Parathyroid adenoma (tissue), 2 donors: ENCODE results near the gene CDYL2.

Experiments
- H2AFZ ChIP-seq: fragments of 300-600 bp; sonication (generic); one replicate; pipeline ENCODE4 v1.7.0; 2017; ENCODE audit warnings: antibody characterized with exemption, mild to moderate bottlenecking
- H3K27ac ChIP-seq: fragments of 300-600 bp; sonication (generic); one replicate; pipeline ENCODE4 v1.7.0; 2017
- H3K27me3 ChIP-seq: fragments of 300-600 bp; sonication (generic); one replicate; pipeline ENCODE4 v1.7.0; 2017; ENCODE audit warnings: low read length; ENCODE audit not compliant: control insufficient read depth, insufficient read depth
- H3K36me3 ChIP-seq: fragments of 300-600 bp; sonication (generic); one replicate; pipeline ENCODE4 v1.7.0; 2017; ENCODE audit warnings: low read length; ENCODE audit not compliant: control insufficient read depth, insufficient read depth
- H3K4me1 ChIP-seq: fragments of 300-600 bp; sonication (generic); one replicate; pipeline ENCODE4 v1.7.0; 2017; ENCODE audit warnings: control low read depth
- H3K4me2 ChIP-seq: fragments of 300-600 bp; sonication (generic); one replicate; pipeline ENCODE4 v1.7.0; 2017; ENCODE audit warnings: low read length
- H3K4me3 ChIP-seq: fragments of 300-600 bp; sonication (generic); one replicate; pipeline ENCODE4 v1.7.0; 2017; ENCODE audit warnings: low read depth, low read length
- H3K79me2 ChIP-seq: fragments of 300-600 bp; sonication (generic); one replicate; pipeline ENCODE4 v1.7.0; 2017; ENCODE audit warnings: control low read depth
- H3K9ac ChIP-seq: fragments of 300-600 bp; sonication (generic); one replicate; pipeline ENCODE4 v1.7.0; 2017; ENCODE audit warnings: mild to moderate bottlenecking
- H3K9me3 ChIP-seq: fragments of 300-600 bp; sonication (generic); one replicate; pipeline ENCODE4 v1.7.0; 2017; ENCODE audit warnings: low read length; ENCODE audit not compliant: control insufficient read depth
- CTCF ChIP-seq: fragments of 300-600 bp; sonication (generic); IDR thresholded peaks from one replicate; pipeline ENCODE4 v1.7.0; 2017; ENCODE audit warnings: antibody characterized with exemption, mild to moderate bottlenecking
- donor health status: primary hyperparathyroidism.

CDYL2 gene

GRCh38 chr16:80784951-80785350 lies 19.4 kb downstream of the CDYL2 start:
- H3K9ac ChIP-seq, result no peak overlapping the region
- H2AFZ ChIP-seq, result no peak overlapping the region
- no peaks in the 10 kb centered on the region for H3K27me3 ChIP-seq
- H3K9me3 ChIP-seq, result no peaks in the 10 kb centered on the region
- no peaks in the 10 kb centered on the region for H3K79me2 ChIP-seq
- no peak overlapping the region for H3K4me2 ChIP-seq
- no peaks in the 10 kb centered on the region for H3K4me1 ChIP-seq
- peaks cover 7% of the 10 kb centered on the region for H3K36me3 ChIP-seq
- H3K27ac ChIP-seq, result no peak overlapping the region
- no peak for TF ChIP-seq CTCF
- no peak overlapping the region for H3K4me3 ChIP-seq

GRCh38 chr16:80778703-80779102 lies 25.7 kb downstream of the CDYL2 start:
- no peak overlapping the region for H2AFZ ChIP-seq
- H3K9ac ChIP-seq, result no peak overlapping the region
- no peak for TF ChIP-seq CTCF
- peaks cover 7% of the 10 kb centered on the region for H3K36me3 ChIP-seq
- H3K79me2 ChIP-seq, result no peaks in the 10 kb centered on the region
- no peaks in the 10 kb centered on the region for H3K9me3 ChIP-seq
- H3K4me3 ChIP-seq, result no peak overlapping the region
- no peaks in the 10 kb centered on the region for H3K4me1 ChIP-seq
- no peak overlapping the region for H3K4me2 ChIP-seq
- H3K27me3 ChIP-seq, result no peaks in the 10 kb centered on the region
- no peak overlapping the region for H3K27ac ChIP-seq

GRCh38 chr16:80776856-80777255 lies 27.5 kb downstream of the CDYL2 start:
- Histone ChIP-seq H3K27ac (no peak overlapping the region), H3K4me3 (no peak overlapping the region), H2AFZ (no peak overlapping the region), H3K9ac (no peak overlapping the region), H3K4me1 (no peaks in the 10 kb centered on the region), H3K79me2 (no peaks in the 10 kb centered on the region), H3K36me3 (peaks cover 7% of the 10 kb centered on the region), H3K9me3 (no peaks in the 10 kb centered on the region), H3K4me2 (no peak overlapping the region), H3K27me3 (no peaks in the 10 kb centered on the region)
- no peak for TF ChIP-seq CTCF

GRCh38 chr16:80775450-80775849 lies 28.9 kb downstream of the CDYL2 start:
- no peak for TF ChIP-seq CTCF
- no peaks in the 10 kb centered on the region for H3K27me3 ChIP-seq
- no peak overlapping the region for H2AFZ ChIP-seq
- H3K4me1 ChIP-seq, result no peaks in the 10 kb centered on the region
- H3K4me3 ChIP-seq, result no peak overlapping the region
- H3K4me2 ChIP-seq, result no peak overlapping the region
- no peaks in the 10 kb centered on the region for H3K79me2 ChIP-seq
- no peak overlapping the region for H3K9ac ChIP-seq
- H3K27ac ChIP-seq, result no peak overlapping the region
- no peaks in the 10 kb centered on the region for H3K9me3 ChIP-seq
- H3K36me3 ChIP-seq, result no peaks in the 10 kb centered on the region

- TF ChIP-seq CTCF, result no peak
- H3K4me2 ChIP-seq, result no peak overlapping the region
- peaks cover 2% of the 10 kb centered on the region for H3K79me2 ChIP-seq
- no peaks in the 10 kb centered on the region for H3K27me3 ChIP-seq
- no peaks in the 10 kb centered on the region for H3K4me1 ChIP-seq
- H3K4me3 ChIP-seq, result no peak overlapping the region
- H3K9me3 ChIP-seq, result no peaks in the 10 kb centered on the region
- H2AFZ ChIP-seq, result no peak overlapping the region
- no peak overlapping the region for H3K27ac ChIP-seq
- H3K9ac ChIP-seq, result no peak overlapping the region
- H3K36me3 ChIP-seq, result no peaks in the 10 kb centered on the region
These were observed 37.6 kb downstream of the CDYL2 start for GRCh38 chr16:80766798-80767197.
